GM20431 (cell line): ENCODE results near the gene RNF150.

Experiments used
- in situ Hi-C: fragments of 300-500 bp; cut with MseI, MboI; formaldehyde crosslinking; loops from one replicate; pipeline ENCODE4 v1.15.0; 2020; ENCODE audit warnings: low sequenced_read_pairs; ENCODE audit not compliant: unreplicated experiment

Gene RNF150

DNA sequence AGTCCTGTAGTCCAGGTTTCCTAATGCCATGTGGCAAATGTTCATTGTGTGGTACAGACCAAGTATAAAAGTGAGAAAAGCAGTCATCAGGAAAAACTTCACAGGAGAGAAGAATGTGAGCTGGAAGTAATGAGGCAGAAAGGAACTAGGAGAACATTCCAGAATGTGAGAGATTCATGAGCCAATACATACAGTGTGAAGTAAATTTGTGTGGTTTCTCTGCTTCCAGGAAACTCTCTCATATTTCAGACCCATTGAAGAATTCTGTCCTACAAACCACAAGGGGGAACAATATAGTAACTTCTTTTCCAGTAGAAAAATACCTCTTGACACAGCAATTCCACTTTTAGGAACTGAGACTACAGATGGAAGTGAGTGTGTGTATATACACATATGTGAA lies 136.5 kb downstream of the RNF150 start:
- in situ Hi-C loops, result no loop called here

DNA sequence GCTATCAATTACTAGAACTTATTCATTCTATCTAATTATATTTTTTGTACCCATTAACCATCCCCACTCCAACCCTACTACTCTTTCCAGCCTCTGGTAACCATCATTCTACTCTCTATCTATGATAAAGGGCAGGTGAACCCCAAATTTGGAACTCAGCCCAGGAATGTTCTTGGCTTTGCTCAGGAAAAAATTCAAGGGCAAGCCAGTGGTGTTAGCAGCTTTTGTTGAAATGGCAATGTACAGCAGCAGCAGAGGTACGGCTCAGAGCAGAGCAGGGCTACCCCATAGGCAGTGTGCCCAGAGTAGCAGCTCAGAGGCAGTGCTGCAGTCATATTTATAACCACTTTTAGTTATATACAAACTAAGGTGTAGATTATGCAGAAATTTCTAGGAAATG lies 138.2 kb downstream of the RNF150 start:
- in situ Hi-C loops, result no loop called here

DNA sequence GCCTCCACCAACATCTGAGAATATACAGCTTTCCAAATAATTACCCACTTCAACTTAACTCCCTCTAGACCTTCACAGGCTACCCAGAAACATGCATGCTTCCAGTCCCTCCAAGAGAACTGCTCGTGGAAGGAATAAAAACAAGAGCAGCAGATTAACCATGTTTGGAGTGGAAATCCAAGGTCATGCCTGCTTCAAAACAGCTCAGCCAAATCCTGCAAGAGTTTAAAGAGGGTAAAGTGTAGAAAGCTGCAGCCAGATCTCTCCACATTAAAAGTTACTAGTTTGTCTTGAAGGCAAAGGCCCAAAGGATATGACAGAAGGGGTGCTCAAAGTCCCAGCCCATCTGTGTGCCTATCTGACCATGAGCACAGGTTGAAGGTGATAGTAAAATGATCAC lies 139.3 kb downstream of the RNF150 start:
- in situ Hi-C loops, result no loop called here

DNA sequence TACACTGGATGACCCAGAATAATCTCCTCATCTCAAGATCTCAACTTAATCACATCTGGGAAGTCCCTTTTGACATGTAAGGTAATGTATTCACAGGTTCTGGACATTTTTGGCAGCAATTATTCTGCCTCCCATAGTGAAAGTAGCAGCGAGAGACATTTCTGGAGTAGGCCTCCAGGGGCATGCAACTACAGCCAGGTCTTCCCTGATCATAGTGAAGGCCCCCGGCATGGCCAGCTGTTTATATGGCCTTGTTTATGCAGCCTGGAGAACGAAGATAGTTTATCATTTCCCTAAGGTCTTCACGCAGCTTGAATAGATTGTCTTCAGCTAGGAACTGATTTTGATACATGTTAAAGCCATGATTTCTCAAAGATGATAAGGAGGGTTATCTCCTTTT lies 139.9 kb downstream of the RNF150 start:
- in situ Hi-C loops, result no loop called here

DNA sequence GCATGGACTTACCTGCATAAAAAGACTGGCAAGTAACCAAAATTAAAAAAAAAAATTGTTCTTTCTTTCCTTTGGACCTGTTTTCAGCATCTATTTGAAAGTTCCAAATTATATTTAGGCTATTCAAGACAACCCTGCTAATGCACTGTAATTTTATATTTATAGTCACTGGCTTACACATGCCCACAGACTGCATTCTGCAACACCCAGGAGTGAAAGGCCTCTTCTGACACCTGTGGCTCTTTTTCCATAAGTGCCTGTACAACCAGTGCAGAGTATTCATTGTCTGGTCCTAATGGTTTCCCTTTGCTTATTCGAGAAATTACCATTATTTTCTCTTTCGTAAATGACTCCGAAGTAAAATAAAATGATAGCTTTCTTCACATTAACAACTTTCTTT lies 143.3 kb downstream of the RNF150 start:
- in situ Hi-C loops, result no loop called here

DNA sequence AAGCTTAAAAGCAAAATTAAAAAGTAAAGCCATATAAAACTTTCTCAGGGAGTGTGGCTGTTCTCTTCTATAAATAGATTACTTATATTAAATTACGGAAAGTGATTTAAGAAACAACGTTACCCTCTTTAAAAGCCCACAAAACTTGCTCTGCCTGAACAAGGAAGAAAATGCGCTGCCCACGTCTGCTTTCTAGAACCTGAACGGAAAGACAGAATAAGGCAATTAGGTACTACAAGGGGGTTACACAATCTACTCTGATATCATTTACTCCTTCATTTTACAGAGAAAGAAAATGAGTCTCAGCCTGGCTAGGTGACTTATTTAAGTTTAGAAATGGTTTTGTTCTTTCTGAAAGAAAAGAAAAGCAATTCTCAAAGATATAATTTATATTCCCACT lies 147.2 kb downstream of the RNF150 start:
- in situ Hi-C loops, result no loop called here

DNA sequence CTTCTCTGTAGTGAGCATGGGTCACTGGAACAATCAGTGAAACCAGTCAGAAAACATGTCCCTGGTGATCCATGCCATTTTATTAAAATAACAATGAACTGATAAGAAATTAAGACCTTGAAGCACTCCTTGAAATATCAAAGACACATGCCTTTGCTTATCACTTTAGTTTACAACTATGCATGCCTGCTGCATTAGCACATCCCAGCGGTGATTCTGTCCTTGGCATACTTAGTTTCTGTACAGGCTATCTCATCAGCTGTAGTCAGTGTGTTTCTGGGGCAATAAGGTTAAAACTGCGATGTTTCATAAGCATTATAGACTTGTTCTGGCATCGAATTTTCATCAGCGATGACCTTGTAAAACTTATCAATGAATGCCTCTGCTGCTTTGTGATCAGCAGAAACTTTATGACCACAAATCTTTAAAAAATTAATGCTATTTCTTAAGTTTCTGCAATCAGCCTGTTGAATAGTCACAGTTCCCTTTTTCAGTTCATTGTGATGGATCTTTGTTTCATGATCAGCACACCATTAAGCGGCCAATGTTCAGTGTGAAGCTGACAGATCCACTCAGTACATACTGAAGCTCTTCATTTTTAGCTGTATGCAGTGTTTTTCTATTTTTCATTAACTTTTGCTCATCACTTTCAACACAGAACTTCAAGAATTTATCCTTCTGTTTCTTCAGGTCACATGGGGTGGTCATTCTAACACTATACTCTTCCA lies 150.5 kb downstream of the RNF150 start:
- in situ Hi-C loops, result no loop called here

DNA sequence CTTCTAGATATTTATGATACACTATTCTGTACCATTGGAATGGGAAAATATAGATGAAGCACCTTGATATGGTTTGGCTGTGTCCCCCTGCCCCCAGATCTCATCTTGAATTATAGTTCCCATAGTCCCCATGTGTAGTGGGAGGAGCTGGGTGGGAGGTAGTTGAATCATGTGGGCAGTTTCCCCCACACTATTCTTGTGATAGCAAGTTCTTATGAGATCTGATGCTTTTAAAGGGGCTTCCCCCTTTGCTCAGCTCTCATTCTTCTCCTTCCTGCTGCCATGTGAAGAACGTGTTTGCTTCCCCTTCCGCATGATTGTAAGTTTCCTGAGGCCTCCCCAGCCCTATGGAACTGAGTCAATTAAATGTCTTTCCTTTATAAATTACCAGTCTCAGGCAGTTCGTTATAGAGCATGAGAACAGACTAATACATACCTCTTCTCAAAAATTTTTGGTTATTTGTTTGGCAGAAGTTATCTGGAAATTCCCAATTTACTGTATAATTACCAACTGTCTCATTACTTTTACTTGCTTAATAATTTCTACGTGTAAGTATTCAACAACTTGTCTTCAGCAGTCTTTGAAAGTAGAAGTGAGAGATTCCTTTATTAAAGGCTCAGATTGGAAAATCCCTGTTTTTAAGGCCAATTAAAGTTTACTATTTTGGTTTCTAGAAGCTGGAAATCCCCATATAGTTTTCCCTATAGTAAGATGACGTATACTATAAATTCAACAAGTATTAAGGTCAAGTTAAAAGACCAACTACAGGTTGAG lies 152.7 kb downstream of the RNF150 start:
- in situ Hi-C loops, result no loop called here

DNA sequence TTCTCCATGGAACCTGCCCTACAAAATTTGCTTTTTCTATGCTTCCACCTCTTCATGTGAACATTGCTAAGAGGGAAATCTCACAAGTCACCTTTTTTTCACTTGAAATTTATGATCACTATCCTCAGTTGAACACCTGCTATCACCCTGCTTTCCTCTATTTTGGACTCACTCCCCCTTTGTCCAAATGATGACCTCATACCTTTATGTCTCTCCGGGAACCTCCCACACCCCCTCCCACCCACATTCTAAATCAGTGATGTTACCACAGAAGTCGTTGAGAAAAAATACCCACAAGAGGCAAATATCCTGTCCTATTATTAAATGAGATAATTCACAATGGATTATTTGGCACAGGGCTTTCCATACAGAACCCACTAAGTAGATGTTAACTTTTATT lies 156.5 kb downstream of the RNF150 start:
- in situ Hi-C loops, result no loop called here

DNA sequence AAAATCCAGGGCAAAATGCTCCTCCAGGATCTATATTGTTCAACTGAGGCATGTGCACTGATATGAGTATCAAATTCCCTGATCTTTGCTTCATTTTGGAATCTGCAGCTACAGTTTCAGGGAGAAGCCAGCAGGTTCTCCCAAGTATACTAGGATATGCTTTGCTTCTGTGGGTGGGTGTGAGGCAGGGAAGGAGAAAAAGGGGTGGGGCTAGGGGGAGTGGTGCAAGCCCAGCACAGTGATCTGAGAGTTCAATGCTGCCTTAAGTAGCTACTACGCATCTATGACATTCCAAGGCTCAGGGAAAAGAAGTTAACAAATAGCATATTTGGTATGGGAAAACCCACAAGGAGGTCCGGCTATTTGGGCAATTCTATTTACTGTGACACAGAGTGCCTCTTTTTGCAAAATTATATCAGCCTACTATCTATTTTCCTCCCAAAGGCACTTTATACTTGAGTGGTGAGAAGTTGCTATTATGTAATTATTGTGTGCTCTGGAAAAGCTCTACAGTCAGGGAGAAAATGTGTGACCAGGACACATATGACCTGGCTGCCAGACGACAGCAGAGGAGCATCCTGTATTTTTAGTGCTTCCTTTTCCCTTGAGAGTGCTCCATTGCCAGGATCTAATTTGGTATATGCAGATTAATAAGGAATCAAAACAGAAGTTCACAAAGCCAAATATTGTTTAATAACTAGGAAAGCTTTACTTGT lies 162.0 kb downstream of the RNF150 start:
- in situ Hi-C loops, result no loop called here

DNA sequence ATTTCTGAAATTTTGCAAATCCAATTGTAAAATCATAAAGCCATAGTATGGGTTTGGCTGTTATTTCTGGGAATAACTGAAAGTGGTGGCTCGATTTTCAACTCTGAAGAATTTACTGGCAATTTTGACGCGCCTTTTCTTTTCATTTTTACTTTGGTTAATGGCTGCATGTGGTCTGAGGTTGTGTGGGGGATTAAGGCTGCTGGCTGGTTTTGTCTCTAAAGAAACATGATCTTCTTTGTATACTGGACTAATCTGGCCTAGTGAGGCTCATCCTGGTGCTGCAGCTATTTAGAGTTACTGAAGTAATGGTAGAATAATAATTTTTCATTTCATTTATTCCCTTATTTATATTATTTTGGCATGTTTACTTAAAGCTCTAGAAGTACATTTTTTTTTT lies 164.0 kb downstream of the RNF150 start:
- in situ Hi-C loops, result no loop called here

DNA sequence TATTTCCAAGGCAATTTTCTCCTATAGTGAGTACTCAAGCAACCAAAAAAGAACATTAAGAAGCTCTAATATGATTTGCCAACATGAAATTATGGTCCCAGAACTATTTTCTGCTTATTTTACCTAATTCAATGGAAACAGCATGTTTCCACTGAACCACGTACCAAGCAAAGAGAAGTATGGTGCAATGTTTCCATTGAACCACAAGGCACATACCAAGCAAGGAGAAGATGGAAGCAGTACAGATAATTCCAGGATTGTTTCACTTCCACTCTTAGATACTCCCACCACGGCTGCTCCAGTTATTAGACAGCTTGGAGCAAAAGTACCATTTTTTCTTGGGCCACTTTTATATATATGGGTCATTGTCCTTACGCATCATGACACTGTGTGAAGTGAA lies 164.9 kb downstream of the RNF150 start:
- in situ Hi-C loops, result no loop called here

DNA sequence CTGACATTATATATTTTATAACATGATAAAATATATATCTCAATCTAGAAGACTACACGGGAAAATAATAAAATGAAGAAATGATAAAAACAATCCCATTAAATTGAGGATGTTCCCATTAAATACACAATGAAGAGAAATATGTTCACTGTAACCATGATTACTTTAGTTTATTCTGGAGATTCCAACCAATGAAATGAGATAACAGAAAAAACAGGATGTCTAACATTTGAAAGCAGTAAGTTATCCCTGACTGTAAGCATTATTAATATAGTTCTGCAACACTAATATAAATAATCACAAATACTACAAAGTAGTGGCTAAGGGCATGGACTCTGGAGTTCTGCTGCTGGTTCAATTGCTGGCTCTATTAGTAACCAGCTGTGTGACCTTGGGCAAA lies 169.4 kb downstream of the RNF150 start:
- in situ Hi-C loops, result no loop called here

DNA sequence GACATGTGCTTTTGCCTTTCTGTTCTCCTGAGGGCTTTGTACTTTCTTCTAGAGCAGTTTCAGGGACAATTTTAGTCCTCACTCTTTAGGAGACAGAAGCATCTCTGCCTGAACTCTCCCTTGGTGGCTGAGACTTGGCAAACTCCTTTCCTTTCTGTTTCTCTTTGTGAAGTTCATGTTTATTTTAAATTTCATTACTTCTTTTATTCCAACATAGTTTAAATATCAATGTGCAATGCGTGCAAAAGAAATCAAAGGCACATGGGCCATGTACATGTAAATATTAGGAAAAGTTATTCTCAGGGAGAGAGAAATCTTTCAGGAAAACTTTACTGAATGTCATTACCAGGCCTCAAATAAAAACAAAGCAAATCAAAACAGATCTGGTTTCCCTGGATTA lies 177.6 kb downstream of the RNF150 start:
- in situ Hi-C loops, result no loop called here

DNA sequence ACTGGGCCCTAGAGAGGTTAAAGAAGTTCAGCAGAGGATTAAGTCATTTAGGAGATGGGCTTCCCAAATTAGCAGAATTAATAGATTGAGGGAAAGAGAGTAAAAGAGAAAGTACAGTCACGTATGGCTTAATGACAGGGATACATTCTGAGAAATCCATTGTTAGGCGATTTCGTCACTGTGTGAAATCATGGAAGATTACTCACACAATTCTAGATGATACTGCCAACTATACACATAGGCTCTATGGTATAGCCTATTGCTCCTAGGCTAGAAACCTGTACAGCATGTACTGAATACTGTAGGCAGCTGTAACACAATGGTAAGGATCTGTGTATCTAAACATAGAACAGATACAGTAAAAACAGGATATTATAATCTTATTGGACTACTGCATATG lies 180.6 kb downstream of the RNF150 start:
- in situ Hi-C loops, result no loop called here

DNA sequence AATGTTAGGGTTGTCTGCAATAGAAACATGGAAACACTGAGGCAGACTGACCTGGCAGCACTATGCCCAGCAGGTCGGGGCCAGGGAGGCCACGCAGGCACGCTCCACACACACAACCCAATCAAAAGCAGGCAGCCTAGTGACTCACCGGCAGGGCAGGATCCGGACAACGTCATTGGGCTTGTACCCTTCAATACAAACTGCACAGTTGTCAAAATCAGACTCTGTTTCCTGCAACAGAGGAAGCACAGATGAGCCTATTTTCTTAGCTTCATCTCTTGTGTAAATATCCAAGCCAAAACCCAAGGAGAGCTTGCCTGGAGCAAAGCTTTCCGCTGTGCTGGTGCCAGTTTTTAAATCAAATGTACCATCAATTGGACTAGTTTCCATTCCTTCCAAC lies 185.8 kb downstream of the RNF150 start:
- in situ Hi-C loops, result no loop called here

DNA sequence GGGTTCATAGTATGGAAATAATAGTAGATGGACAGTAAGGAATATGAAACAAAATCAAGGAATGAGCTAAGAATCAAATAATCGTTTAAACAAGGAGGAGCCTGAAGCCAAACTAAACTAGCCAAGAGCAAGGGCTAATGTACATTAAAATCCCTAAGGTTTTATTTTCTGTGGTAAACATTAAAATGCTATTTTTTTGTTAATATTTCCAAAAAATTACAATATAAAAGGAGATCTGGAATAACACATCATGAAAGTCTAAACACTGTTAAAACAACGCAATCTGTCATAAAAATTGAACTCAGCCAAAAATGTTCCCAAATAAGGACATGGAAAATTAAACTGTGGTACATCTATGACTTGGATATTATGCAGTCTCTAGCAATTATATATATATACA lies 188.2 kb downstream of the RNF150 start:
- in situ Hi-C loops, result no loop called here

DNA sequence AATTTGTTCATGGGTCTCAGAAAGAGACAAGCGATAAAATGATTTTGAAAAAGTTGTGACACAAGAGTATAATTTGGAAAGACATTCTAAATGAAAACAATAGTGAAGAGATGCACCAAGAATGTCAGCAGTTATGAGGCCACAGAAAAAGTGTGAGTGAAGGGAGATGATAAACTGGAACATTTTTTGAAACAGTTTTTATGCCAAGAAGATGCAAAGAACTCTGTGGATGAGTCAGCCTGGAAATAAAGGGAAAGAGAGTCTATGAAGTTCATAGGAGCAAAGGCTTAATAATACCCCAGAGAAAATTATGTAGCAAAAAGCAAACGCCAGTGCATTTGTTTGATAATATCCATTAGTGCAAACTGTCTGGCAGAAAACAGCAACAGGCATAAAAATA lies 188.7 kb downstream of the RNF150 start:
- in situ Hi-C loops, result no loop called here

DNA sequence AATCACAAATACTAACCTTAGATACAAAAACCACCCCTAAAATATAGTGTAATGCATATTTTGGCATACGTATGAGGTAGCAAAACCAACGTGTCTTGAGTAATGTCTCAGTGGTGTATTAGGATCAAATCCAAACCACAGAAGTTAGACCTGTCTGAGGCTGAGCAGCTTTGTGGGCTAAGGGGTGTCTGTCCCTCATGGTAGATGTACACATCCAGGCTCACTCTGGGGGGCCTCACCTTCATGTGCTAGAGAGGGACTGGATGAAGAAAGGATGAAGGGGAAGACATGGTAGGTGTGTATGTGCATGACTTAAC lies 189.1 kb downstream of the RNF150 start:
- in situ Hi-C loops, result no loop called here

DNA sequence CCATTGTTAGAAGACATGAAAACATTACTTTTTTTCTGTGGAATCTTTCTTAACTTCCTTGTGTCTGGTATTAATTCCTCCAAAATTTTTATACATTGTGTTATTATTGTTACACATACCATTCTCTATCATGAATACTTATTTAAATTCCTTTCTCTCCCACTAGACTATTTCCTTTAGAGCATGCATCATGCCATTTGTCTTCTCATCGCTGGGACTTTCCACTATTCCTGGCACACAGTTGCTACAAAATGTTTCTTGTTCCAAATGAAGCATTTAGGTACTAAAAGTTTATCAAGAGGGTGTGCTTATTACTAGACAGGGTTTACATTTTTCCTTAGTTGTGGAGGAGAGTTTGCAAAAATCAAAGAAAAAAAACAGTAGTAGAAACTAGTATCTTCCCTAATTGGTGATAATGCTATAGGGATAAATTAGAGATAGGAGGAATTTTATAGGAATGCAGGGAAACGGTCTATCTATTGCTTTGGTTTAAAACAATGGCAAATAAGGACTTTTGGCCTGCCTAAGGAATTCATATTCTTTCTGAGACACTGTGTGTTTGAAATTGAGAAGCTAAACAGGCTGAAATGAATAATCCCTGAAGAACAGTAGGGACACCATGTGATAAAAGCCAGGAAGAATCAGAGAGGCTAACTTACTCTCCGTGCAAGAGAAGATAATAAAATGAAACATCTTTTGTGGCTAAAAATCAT lies 189.6 kb downstream of the RNF150 start:
- in situ Hi-C loops, result no loop called here

DNA sequence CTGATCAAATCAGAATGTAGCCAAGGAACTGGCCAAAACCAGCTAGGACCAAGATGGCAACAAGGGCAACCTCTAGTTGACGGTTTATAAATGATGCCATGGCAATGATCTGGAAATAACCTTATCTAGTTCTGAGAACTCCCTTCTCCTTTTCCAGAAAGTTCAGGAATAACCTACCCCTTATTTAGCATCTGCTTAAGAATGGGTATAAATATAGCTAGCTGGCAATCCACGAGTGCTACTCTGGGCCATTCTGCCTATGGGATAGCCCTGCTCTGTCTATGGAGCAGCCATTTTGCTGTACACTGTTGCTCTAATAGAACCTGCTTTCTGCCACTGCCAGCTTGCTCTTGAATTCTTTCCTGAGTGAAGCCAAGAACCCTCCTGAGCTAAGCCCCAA lies 192.7 kb downstream of the RNF150 start:
- in situ Hi-C loops, result no loop called here
